ENCODE data around the gene TRIM66.

- no peak for TF ChIP-seq REST (IDR thresholded peaks at IDR 0.05; ENCODE audit: borderline replicate concordance)
- TF ChIP-seq REST (CRISPR knock-in tag; IDR thresholded peaks at IDR 0.05; ENCODE audit: low read depth), result no peak
- TF ChIP-seq CTCF (IDR thresholded peaks at IDR 0.05 in 2 of 3, conservative IDR thresholded peaks at IDR 0.05 in 1 of 3; ENCODE audit: insufficient read depth in 2 of 3, low read depth in 1 of 3, low read length in 3 of 3), result no peak
- no peak for TF ChIP-seq FOXM1 (IDR thresholded peaks at IDR 0.05; ENCODE audit: low read depth)
- no peak for TF ChIP-seq FOXM1 (CRISPR knock-in tag; IDR thresholded peaks at IDR 0.05; ENCODE audit: low read depth)
- TF ChIP-seq ZNF449 (CRISPR knock-in tag; IDR thresholded peaks at IDR 0.05), result no peak
- no peak for TF ChIP-seq MYNN (IDR thresholded peaks at IDR 0.05)
- no peak for TF ChIP-seq MYNN (CRISPR knock-in tag; IDR thresholded peaks at IDR 0.05)
- TF ChIP-seq ZNF512 (tag; IDR thresholded peaks at IDR 0.05), result no peak
- TF ChIP-seq ASH1L (IDR thresholded peaks at IDR 0.05; ENCODE audit: borderline replicate concordance, low read depth, partially characterized antibody), result no peak
These were observed 41.2 kb upstream of the TRIM66 start for GRCh38 chr11:8723711-8724110.

All from K562 (cell line).